Neural cell (in vitro differentiated cells): ENCODE data around the gene RFESD.

ENCODE experiments used
- EP300 ChIP-seq: fragments of 450-650 bp; conservative IDR thresholded peaks from 2 replicates; pipeline ENCODE4 v1.6.1; 2014; ENCODE audit warnings: antibody characterized with exemption, mild to moderate bottlenecking, moderate library complexity; ENCODE audit not compliant: poor library complexity, severe bottlenecking
- MXI1 ChIP-seq: fragments of 450-650 bp; conservative IDR thresholded peaks from 2 replicates; pipeline ENCODE4 v1.6.1; 2014; ENCODE audit warnings: antibody characterized with exemption, mild to moderate bottlenecking; ENCODE audit not compliant: poor library complexity, severe bottlenecking
- POLR2AphosphoS5 ChIP-seq: IDR thresholded peaks from 2 replicates; pipeline ENCODE4 v1.6.1; 2012
- RAD21 ChIP-seq: fragments of 450-650 bp; conservative IDR thresholded peaks from 2 replicates; pipeline ENCODE4 v1.6.1; 2014; ENCODE audit warnings: antibody characterized with exemption, mild to moderate bottlenecking, moderate library complexity
- SMC3 ChIP-seq: fragments of 450-650 bp; conservative IDR thresholded peaks from 2 replicates; pipeline ENCODE4 v1.6.1; 2014; ENCODE audit warnings: antibody characterized with exemption, mild to moderate bottlenecking, moderate library complexity; ENCODE audit not compliant: poor library complexity
- TAF1 ChIP-seq: IDR thresholded peaks from 2 replicates; pipeline ENCODE4 v1.6.1; 2012; ENCODE audit warnings: low read depth
- TF ChIP-seq, protein P1 (sequence below): fragments of 450-650 bp; IDR thresholded peaks from 2 replicates; pipeline ENCODE4 v1.5.1; 2014; ENCODE audit warnings: antibody characterized with exemption, mild to moderate bottlenecking, moderate library complexity; ENCODE audit not compliant: poor library complexity, severe bottlenecking
- TF ChIP-seq, protein P2 (sequence below): IDR thresholded peaks from 2 replicates; pipeline ENCODE4 v1.6.1; 2012; ENCODE audit warnings: borderline replicate concordance

DNA sequence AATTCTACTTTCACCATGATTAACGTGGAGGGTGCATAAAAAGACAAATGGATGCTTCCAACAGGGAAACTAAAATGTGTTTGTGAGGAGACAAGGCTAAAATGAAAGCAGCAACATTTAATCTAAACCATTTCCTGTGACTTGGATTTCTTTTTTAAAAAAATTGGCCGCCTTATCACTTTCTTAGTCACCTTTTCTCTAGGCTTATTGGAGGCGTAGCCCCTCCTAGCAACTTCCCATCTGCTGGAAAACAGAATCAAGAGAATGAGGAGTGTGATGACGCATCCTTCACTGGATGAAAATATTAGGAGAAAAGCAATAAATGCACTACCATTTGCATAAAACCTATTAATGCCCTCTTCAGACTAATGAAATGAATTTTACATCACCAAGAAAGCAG is 27.5 kb upstream of the RFESD start:
- TF ChIP-seq SMC3 (no peak), RAD21 (no peak), POLR2AphosphoS5 (no peak), TAF1 (no peak), EP300 (no peak), MXI1 (no peak)
- TF ChIP-seq, protein P1, sequence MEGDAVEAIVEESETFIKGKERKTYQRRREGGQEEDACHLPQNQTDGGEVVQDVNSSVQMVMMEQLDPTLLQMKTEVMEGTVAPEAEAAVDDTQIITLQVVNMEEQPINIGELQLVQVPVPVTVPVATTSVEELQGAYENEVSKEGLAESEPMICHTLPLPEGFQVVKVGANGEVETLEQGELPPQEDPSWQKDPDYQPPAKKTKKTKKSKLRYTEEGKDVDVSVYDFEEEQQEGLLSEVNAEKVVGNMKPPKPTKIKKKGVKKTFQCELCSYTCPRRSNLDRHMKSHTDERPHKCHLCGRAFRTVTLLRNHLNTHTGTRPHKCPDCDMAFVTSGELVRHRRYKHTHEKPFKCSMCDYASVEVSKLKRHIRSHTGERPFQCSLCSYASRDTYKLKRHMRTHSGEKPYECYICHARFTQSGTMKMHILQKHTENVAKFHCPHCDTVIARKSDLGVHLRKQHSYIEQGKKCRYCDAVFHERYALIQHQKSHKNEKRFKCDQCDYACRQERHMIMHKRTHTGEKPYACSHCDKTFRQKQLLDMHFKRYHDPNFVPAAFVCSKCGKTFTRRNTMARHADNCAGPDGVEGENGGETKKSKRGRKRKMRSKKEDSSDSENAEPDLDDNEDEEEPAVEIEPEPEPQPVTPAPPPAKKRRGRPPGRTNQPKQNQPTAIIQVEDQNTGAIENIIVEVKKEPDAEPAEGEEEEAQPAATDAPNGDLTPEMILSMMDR, result no peak
- TF ChIP-seq, protein P2, sequence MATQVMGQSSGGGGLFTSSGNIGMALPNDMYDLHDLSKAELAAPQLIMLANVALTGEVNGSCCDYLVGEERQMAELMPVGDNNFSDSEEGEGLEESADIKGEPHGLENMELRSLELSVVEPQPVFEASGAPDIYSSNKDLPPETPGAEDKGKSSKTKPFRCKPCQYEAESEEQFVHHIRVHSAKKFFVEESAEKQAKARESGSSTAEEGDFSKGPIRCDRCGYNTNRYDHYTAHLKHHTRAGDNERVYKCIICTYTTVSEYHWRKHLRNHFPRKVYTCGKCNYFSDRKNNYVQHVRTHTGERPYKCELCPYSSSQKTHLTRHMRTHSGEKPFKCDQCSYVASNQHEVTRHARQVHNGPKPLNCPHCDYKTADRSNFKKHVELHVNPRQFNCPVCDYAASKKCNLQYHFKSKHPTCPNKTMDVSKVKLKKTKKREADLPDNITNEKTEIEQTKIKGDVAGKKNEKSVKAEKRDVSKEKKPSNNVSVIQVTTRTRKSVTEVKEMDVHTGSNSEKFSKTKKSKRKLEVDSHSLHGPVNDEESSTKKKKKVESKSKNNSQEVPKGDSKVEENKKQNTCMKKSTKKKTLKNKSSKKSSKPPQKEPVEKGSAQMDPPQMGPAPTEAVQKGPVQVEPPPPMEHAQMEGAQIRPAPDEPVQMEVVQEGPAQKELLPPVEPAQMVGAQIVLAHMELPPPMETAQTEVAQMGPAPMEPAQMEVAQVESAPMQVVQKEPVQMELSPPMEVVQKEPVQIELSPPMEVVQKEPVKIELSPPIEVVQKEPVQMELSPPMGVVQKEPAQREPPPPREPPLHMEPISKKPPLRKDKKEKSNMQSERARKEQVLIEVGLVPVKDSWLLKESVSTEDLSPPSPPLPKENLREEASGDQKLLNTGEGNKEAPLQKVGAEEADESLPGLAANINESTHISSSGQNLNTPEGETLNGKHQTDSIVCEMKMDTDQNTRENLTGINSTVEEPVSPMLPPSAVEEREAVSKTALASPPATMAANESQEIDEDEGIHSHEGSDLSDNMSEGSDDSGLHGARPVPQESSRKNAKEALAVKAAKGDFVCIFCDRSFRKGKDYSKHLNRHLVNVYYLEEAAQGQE, result no peak
